Endothelial cell of umbilical vein (primary cell): ENCODE data around the gene BOLL.

ENCODE experiments used
- EZH2 ChIP-seq: IDR thresholded peaks from 2 replicates; pipeline ENCODE4 v1.6.1; 2012; ENCODE audit warnings: borderline replicate concordance, low read depth, mild to moderate bottlenecking, moderate library complexity, low read length, inconsistent platforms; ENCODE audit not compliant: severe bottlenecking
- FOS ChIP-seq: IDR thresholded peaks from 2 replicates; pipeline ENCODE4 v1.6.1; 2011; ENCODE audit warnings: mild to moderate bottlenecking, low read length, moderate library complexity, borderline replicate concordance; ENCODE audit not compliant: insufficient read depth
- GATA2 ChIP-seq: IDR thresholded peaks from 2 replicates; pipeline ENCODE4 v1.7.0; 2011; ENCODE audit warnings: low read depth, mild to moderate bottlenecking, moderate library complexity, mixed read lengths, low read length; ENCODE audit not compliant: insufficient read length, insufficient read depth
- JUN ChIP-seq: IDR thresholded peaks from 2 replicates; pipeline ENCODE4 v1.6.1; 2011; ENCODE audit warnings: borderline replicate concordance, low read depth; ENCODE audit not compliant: insufficient read length, insufficient read depth
- POLR2A ChIP-seq: IDR thresholded peaks from 2 replicates; pipeline ENCODE4 v1.6.1; 2012; ENCODE audit warnings: low read depth, mild to moderate bottlenecking, control low read depth, low read length
- TF ChIP-seq, protein P1 (sequence below), 2 donors: IDR thresholded peaks; 1 replicate in 1 of 2; 2 replicates in 1 of 2; pipeline ENCODE4 v1.5.1; 2011; ENCODE audit warnings: low read length in 2 of 2, mild to moderate bottlenecking in 2 of 2, moderate library complexity in 2 of 2, control low read depth in 1 of 2, inconsistent platforms in 1 of 2, low read depth in 1 of 2; ENCODE audit not compliant: insufficient read depth in 1 of 2; ENCODE audit errors: extremely low read depth in 1 of 2
- TF ChIP-seq, protein P2 (sequence below): IDR thresholded peaks from 2 replicates; pipeline ENCODE4 v1.6.1; 2011; ENCODE audit not compliant: insufficient read depth, insufficient read length

DNA sequence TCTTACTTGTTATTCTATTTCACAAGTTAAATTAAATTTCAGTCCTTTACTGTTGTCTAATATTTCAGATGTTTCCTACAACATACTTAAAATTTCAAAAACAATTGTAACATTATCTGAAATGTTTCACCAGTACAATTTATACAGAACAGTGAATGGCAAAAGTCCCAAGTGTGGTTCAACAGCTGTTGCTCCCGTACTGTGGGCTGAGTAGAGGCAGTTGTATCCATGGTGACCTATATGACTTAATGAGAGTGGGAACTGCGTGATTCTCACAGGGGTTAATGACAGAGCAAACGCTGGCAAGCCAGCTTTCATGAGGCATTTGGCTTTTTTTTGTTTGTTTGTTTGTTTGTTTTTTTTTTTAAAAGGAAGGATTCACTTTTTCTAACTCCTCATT, 13.9 kb upstream of the BOLL start:
- TF ChIP-seq, protein P1, sequence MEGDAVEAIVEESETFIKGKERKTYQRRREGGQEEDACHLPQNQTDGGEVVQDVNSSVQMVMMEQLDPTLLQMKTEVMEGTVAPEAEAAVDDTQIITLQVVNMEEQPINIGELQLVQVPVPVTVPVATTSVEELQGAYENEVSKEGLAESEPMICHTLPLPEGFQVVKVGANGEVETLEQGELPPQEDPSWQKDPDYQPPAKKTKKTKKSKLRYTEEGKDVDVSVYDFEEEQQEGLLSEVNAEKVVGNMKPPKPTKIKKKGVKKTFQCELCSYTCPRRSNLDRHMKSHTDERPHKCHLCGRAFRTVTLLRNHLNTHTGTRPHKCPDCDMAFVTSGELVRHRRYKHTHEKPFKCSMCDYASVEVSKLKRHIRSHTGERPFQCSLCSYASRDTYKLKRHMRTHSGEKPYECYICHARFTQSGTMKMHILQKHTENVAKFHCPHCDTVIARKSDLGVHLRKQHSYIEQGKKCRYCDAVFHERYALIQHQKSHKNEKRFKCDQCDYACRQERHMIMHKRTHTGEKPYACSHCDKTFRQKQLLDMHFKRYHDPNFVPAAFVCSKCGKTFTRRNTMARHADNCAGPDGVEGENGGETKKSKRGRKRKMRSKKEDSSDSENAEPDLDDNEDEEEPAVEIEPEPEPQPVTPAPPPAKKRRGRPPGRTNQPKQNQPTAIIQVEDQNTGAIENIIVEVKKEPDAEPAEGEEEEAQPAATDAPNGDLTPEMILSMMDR (IDR thresholded peaks at IDR 0.05; ENCODE audit: extremely low read depth in 1 of 2, insufficient read depth in 1 of 2, low read depth in 1 of 2, low read length in 2 of 2): no peak
- TF ChIP-seq EZH2: no peak
- TF ChIP-seq POLR2A: no peak
- TF ChIP-seq FOS: no peak
- no peak for TF ChIP-seq JUN
- TF ChIP-seq, protein P2, sequence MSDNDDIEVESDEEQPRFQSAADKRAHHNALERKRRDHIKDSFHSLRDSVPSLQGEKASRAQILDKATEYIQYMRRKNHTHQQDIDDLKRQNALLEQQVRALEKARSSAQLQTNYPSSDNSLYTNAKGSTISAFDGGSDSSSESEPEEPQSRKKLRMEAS: no peak
- no peak for TF ChIP-seq GATA2
